AG09309 (cell line): ENCODE data around the gene DCTPP1.

Source experiments
- DNase-seq: peaks from one replicate; pipeline ENCODE4 v3.0.0-alpha.2; 2010; ENCODE audit warnings: low read depth
- H3K4me3 ChIP-seq: 2 replicates; pipeline ENCODE4 v1.5.1; 2011; ENCODE audit warnings: mild to moderate bottlenecking, low read depth, low read length, moderate library complexity; ENCODE audit not compliant: control insufficient read depth
- TF ChIP-seq, protein P1 (sequence below): IDR thresholded peaks from 2 replicates; pipeline ENCODE4 v1.5.1; 2011; ENCODE audit warnings: mild to moderate bottlenecking, low read depth, low read length, inconsistent platforms; ENCODE audit not compliant: insufficient read depth, control insufficient read depth; ENCODE audit errors: missing control alignments

Gene DCTPP1

DNA sequence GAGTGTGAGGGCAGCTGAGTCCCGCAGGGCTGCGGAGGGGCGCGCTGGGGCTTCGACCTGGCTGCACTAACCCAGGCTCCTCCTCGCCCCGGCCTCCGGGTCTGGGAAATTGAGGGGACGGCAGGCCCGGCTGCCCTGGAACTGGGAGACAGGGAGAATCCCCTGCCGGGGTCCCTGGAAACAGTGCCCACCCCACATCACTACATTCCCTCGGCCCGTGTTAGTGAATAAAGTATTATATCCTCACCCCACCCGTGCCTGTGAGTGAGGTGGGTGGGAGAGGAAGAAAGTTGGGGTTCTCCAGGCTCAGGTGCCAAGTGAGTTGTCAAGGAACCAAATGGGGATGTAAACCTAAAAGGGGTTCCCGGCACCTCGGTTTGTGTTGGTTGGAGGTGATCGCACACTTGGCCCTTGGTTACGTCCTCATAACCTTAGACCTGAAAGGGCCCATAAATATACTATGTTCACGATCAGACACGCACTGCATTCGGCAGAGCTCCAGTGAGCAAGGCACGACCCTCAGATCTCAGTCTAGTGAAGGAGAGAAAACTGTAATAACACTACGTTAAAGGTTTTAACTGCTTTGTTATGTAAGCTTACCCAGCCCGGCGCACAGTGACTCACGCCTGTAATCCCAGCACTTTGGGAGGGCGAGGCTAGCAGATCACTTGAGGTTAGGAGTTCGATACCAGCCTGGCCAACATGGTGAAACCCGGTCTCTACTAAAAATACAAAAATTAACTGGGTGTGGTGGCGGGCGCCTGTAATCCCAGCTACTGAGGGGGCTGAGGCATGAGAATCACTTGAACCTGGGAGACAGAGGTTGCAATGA lies 11.3 kb downstream of the DCTPP1 start:
- H3K4me3 ChIP-seq = peak overlapping the region; percentile 27
- TF ChIP-seq, protein P1, sequence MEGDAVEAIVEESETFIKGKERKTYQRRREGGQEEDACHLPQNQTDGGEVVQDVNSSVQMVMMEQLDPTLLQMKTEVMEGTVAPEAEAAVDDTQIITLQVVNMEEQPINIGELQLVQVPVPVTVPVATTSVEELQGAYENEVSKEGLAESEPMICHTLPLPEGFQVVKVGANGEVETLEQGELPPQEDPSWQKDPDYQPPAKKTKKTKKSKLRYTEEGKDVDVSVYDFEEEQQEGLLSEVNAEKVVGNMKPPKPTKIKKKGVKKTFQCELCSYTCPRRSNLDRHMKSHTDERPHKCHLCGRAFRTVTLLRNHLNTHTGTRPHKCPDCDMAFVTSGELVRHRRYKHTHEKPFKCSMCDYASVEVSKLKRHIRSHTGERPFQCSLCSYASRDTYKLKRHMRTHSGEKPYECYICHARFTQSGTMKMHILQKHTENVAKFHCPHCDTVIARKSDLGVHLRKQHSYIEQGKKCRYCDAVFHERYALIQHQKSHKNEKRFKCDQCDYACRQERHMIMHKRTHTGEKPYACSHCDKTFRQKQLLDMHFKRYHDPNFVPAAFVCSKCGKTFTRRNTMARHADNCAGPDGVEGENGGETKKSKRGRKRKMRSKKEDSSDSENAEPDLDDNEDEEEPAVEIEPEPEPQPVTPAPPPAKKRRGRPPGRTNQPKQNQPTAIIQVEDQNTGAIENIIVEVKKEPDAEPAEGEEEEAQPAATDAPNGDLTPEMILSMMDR = no peak
- no peak for DNase-seq

DNA sequence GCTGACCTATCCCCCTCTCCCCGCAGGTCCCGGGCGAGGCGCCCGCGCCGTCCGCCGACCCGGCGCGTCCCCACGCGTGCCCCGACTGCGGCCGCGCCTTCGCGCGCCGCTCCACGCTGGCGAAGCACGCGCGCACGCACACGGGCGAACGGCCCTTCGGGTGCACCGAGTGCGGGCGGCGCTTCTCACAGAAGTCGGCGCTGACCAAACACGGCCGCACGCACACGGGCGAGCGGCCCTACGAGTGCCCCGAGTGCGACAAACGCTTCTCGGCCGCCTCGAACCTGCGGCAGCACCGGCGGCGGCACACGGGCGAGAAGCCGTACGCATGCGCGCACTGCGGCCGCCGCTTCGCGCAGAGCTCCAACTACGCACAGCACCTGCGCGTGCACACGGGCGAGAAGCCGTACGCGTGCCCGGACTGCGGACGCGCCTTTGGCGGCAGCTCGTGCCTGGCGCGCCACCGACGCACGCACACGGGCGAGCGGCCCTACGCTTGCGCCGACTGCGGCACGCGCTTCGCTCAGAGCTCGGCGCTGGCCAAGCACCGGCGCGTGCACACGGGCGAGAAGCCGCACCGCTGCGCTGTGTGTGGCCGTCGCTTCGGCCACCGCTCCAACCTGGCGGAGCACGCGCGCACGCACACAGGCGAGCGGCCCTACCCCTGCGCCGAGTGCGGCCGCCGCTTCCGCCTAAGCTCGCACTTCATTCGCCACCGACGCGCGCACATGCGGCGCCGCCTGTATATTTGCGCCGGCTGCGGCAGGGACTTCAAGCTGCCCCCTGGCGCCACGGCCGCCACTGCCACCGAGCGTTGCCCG lies 12.1 kb downstream of the DCTPP1 start:
- H3K4me3 ChIP-seq = peak overlapping the region; percentile 44
- no peak for DNase-seq
- TF ChIP-seq, protein P1 = peak; percentile 9

DNA sequence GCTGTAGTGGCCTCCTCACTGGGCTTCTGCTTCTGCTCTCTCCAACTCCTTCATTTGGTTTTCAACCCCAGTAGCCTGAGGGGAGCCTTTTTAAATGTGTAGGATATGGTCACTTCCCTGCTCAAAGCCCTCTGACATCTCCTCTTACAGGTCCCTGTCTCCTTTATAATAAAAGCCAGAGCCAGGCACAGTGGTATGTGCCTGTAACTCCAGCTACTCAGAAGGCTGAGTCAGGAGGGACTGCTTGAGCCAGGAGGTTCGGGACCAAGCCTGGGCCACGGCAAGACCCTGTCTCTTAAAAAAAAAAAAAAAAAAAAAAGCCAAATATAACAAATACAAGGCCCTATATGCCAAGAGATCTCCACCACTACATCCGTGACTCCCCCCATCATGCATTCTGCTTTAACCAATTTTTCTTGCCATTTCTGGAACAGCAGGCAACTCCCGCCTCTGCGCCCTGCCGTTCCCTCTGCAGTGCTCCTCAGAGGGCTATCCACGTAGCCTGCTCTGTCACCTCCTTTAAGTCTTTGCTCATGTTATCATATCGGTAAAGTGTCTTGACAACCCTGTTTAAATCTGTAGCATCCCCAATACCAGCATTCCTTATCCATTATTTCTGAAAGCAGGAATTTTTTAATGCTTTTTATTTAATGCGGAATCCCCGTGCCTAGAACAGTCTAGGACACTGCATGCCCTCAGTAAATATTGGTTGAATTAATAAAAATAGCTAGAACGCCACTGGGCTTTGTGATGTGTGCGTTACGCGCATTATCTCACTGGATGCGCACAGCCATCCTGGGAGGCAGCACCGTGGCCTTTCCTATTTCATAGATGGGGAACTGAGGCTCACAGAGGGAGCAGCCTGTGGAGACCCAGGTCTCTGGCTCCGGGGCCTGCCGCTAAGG lies 13.0 kb downstream of the DCTPP1 start:
- DNase-seq = no peak
- H3K4me3 ChIP-seq = peak overlapping the region; percentile 44
- TF ChIP-seq, protein P1 = no peak

DNA sequence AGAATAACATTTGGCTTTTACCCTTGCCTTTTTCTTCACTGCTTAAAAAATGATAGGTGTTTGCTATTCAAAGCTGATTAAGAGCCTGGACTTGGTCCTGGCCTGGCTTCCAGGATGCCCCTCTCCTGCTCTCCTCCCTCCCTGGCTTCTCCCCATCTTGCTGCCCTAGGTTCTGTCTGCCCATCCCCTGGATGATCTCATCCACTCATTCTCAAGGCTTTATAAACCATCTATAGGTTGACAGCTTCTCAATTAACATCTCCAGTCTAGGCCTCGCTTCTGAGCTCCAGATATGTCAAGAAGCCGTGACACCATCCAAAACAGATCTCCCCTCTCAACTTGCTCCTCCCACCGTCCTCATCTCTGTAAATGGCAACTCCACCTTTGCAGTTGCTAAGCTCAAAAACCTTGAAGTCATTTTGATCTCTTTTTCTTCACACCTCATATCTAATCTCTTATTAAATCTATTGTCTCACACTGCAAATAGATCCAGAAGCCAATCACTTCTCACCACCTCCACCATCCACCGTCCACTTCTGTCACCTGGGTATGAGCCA lies 13.7 kb downstream of the DCTPP1 start:
- TF ChIP-seq, protein P1 = no peak

DNA sequence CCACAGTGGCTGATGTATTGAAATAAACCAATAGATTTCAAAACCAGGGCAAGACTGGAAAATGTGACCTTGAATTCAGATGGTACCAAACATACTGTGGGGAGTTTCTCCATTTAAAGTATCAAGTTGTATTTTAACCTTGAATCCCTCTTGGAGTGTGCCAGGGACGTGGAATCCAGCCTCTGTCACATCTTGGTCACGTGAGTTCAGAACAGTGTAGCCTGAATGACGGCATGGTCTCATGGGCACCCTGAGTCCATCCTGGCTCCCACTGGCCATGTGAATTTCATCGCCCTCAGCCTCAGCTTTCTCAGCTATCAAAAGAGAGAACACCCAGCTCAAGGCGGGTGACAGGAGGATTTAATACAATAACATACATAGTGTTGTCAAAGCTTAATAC lies 15.7 kb downstream of the DCTPP1 start:
- TF ChIP-seq, protein P1 = no peak
- H3K4me3 ChIP-seq = no peak overlapping the region
- no peak for DNase-seq

More for the DNA sequence above, 13.7 kb downstream of the DCTPP1 start:
- H3K4me3 ChIP-seq = no peak overlapping the region
- no peak for DNase-seq
